ENCODE results near the gene PTGS1.
A peak's percentile ranks its signal among the peaks of the same experiment; 100 is the strongest.

The PTGS1 gene

DNA sequence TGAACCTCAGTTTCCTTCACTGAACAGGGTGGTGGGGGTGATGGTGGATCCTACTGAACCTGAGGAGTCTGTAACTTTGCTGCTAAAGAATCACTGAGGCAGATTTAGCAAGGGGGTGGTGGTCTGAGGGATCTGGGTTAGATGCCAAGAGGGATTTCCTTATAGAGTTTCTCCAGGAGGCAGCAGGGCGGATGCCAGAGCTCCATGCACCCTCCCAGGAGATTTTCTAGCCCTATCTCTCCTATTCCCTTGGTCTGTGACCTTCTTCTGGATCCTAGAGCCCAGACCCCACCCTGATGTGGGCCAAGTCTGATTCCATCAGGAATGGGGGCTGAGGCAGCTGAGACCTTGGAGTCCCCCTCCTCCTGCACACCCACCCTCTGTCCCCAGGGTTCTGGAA lies 6.0 kb downstream of the PTGS1 start:
- Histone ChIP-seq H3K27me3 (replicated peaks; ENCODE audit: control insufficient read depth, insufficient read depth, low read length) (no peaks in the 10 kb centered on the region), H3K36me3 (ENCODE audit: control insufficient read depth, insufficient read depth, low read length, severe bottlenecking) (peaks cover 31% of the 10 kb centered on the region), H3K4me3 (ENCODE audit: low read length) (no peak overlapping the region), H3K9ac (ENCODE audit: low read length) (no peak overlapping the region), H3K9me3 (ENCODE audit: control insufficient read depth, low read length) (peaks cover 5% of the 10 kb centered on the region), H3K4me1 (ENCODE audit: control insufficient read depth, insufficient read depth, low read length) (peaks cover 52% of the 10 kb centered on the region)
- DNase-seq (ENCODE audit: low read depth), result no peak

DNA sequence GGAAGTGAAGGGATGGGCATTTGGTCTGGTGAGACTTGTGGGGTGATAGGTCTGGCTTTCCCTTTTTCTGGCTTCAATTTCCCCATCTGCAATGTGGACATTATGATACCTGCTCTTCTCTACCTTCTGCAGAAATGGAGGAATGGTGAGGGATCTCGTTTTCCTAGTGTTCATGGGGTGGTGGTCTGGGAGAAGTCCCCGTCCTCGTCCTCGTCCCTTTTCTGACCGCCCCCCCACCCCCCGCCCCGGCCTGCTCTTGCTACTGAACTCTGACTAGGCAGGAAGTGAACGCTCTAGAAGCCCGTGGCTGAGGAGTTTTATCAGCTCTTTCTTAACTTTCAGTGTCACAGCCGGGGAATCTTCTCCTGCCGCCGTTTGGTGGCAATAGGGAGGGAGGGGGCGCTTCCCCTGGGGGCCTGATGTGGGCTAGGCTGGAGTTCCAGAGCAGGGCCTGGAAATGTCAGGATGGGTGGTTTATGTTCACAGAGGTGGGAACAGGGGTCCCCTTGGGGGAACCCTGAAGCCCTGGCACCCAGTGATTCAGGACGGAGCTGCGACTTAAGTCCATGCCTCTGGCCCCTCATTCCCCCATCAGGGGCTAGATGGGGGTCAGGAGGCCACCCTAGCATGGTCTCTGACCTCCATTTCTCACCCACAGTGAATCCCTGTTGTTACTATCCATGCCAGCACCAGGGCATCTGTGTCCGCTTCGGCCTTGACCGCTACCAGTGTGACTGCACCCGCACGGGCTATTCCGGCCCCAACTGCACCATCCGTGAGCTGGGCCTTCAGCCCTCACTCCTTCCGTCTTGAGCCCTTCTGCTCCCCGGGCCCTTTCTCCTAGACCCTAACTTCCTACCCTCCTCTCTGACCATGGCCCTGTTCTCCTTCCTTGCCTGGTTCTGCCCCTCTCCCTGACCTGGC lies 6.7 kb downstream of the PTGS1 start:
- peaks cover 5% of the 10 kb centered on the region for H3K9me3 ChIP-seq (ENCODE audit: control insufficient read depth, low read length)
- H3K4me3 ChIP-seq (ENCODE audit: low read length), result no peak overlapping the region
- peaks cover 48% of the 10 kb centered on the region for H3K4me1 ChIP-seq (ENCODE audit: control insufficient read depth, insufficient read depth, low read length)
- DNase-seq (ENCODE audit: low read depth), result no peak
- H3K9ac ChIP-seq (ENCODE audit: low read length), result peak overlapping the region; percentile 11
- no peaks in the 10 kb centered on the region for H3K27me3 ChIP-seq (replicated peaks; ENCODE audit: control insufficient read depth, insufficient read depth, low read length)
- H3K36me3 ChIP-seq (ENCODE audit: control insufficient read depth, insufficient read depth, low read length, severe bottlenecking), result peaks cover 34% of the 10 kb centered on the region

DNA sequence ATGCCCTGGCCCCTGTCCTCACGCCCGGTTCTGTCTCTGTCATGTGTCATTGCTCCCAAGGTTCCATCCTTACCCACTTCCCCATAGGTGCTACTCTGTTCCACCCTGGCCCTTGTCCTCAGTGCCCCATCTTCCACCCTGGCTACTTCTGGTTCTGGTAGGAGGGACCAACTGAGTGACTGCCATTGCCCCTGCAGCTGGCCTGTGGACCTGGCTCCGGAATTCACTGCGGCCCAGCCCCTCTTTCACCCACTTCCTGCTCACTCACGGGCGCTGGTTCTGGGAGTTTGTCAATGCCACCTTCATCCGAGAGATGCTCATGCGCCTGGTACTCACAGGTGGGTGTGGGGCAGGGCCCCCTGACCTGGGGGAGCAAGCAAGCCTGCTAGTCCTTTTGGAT lies 7.4 kb downstream of the PTGS1 start:
- H3K4me3 ChIP-seq (ENCODE audit: low read length), result no peak overlapping the region
- no peaks in the 10 kb centered on the region for H3K27me3 ChIP-seq (replicated peaks; ENCODE audit: control insufficient read depth, insufficient read depth, low read length)
- no peak overlapping the region for H3K9ac ChIP-seq (ENCODE audit: low read length)
- peaks cover 34% of the 10 kb centered on the region for H3K36me3 ChIP-seq (ENCODE audit: control insufficient read depth, insufficient read depth, low read length, severe bottlenecking)
- peaks cover 5% of the 10 kb centered on the region for H3K9me3 ChIP-seq (ENCODE audit: control insufficient read depth, low read length)
- no peak for DNase-seq (ENCODE audit: low read depth)
- peaks cover 47% of the 10 kb centered on the region for H3K4me1 ChIP-seq (ENCODE audit: control insufficient read depth, insufficient read depth, low read length)

DNA sequence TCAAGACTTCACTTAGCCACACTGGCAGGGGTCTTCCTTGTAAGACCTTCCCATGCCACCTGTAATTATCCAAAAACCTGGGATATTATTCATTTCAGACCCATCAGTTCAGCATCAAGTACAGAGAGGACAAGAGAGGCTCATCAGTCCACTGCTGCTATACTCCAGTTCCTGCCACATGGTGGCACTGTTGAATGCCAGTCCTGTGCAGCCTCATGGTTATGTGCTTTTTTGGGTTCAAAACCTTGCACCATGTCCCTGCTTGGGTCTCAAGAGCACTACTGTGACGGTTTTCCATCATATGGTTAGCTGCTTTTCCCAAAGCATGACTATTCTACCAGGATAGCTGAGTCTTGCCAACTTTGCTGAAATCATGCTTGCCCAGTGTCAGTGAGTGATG lies 8.5 kb downstream of the PTGS1 start:
- H3K36me3 ChIP-seq (ENCODE audit: control insufficient read depth, insufficient read depth, low read length, severe bottlenecking), result peaks cover 34% of the 10 kb centered on the region
- peaks cover 47% of the 10 kb centered on the region for H3K4me1 ChIP-seq (ENCODE audit: control insufficient read depth, insufficient read depth, low read length)
- DNase-seq (ENCODE audit: low read depth), result no peak
- peaks cover 5% of the 10 kb centered on the region for H3K9me3 ChIP-seq (ENCODE audit: control insufficient read depth, low read length)
- H3K9ac ChIP-seq (ENCODE audit: low read length), result no peak overlapping the region
- no peak overlapping the region for H3K4me3 ChIP-seq (ENCODE audit: low read length)
- H3K27me3 ChIP-seq (replicated peaks; ENCODE audit: control insufficient read depth, insufficient read depth, low read length), result no peaks in the 10 kb centered on the region

DNA sequence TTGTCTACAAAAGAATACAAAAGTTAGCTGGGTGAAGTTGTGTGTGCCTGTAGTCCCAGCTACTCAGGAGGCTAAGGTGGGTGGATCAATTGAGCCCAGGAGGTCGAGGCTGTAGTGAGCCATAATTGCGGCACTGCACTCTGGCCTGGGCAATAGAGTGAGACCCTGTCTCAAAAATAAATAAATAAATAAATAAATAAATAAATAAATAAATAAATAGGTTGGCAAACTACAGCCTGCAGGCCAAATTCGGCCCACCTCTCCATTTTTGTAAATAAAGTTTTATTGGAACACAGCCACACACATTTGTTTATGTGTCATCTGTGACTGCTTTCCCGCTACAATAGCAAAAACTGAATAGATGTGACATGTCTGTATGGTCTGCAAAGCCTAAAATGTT lies 9.5 kb downstream of the PTGS1 start:
- Histone ChIP-seq H3K27me3 (replicated peaks; ENCODE audit: control insufficient read depth, insufficient read depth, low read length) (no peaks in the 10 kb centered on the region), H3K9ac (ENCODE audit: low read length) (no peak overlapping the region), H3K9me3 (ENCODE audit: control insufficient read depth, low read length) (peaks cover 5% of the 10 kb centered on the region), H3K4me1 (ENCODE audit: control insufficient read depth, insufficient read depth, low read length) (peaks cover 42% of the 10 kb centered on the region), H3K36me3 (ENCODE audit: control insufficient read depth, insufficient read depth, low read length, severe bottlenecking) (peaks cover 39% of the 10 kb centered on the region), H3K4me3 (ENCODE audit: low read length) (no peak overlapping the region)
- DNase-seq (ENCODE audit: low read depth), result no peak

DNA sequence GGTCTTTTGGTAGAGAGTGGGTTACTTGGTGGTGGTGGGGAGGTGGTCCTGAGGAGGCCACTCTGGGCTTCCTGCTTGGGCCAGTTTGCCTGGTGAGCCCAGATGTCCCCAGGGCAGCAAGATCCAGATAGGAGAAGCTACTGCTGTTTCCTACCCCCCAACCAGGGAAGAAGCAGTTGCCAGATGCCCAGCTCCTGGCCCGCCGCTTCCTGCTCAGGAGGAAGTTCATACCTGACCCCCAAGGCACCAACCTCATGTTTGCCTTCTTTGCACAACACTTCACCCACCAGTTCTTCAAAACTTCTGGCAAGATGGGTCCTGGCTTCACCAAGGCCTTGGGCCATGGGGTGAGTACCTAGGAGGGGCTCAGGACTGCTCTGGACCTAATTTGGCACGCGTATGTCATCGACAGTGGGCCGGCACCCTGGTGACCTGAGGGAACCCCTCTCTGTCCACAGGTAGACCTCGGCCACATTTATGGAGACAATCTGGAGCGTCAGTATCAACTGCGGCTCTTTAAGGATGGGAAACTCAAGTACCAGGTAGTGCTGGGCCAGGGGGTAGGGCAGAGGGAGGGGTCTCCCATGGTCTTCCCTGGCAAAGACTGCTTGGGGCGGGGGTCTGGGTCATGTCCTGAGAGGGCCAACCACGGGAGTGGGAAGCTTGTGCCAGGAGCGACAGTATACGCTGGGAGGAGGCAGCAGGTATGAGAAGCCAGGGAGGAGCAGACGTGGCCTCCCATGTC lies 10.6 kb downstream of the PTGS1 start:
- no peaks in the 10 kb centered on the region for H3K27me3 ChIP-seq (replicated peaks; ENCODE audit: control insufficient read depth, insufficient read depth, low read length)
- peaks cover 47% of the 10 kb centered on the region for H3K36me3 ChIP-seq (ENCODE audit: control insufficient read depth, insufficient read depth, low read length, severe bottlenecking)
- no peak overlapping the region for H3K4me3 ChIP-seq (ENCODE audit: low read length)
- H3K4me1 ChIP-seq (ENCODE audit: control insufficient read depth, insufficient read depth, low read length), result peaks cover 32% of the 10 kb centered on the region
- no peak overlapping the region for H3K9ac ChIP-seq (ENCODE audit: low read length)
- H3K9me3 ChIP-seq (ENCODE audit: control insufficient read depth, low read length), result peaks cover 5% of the 10 kb centered on the region
- DNase-seq (ENCODE audit: low read depth), result no peak

DNA sequence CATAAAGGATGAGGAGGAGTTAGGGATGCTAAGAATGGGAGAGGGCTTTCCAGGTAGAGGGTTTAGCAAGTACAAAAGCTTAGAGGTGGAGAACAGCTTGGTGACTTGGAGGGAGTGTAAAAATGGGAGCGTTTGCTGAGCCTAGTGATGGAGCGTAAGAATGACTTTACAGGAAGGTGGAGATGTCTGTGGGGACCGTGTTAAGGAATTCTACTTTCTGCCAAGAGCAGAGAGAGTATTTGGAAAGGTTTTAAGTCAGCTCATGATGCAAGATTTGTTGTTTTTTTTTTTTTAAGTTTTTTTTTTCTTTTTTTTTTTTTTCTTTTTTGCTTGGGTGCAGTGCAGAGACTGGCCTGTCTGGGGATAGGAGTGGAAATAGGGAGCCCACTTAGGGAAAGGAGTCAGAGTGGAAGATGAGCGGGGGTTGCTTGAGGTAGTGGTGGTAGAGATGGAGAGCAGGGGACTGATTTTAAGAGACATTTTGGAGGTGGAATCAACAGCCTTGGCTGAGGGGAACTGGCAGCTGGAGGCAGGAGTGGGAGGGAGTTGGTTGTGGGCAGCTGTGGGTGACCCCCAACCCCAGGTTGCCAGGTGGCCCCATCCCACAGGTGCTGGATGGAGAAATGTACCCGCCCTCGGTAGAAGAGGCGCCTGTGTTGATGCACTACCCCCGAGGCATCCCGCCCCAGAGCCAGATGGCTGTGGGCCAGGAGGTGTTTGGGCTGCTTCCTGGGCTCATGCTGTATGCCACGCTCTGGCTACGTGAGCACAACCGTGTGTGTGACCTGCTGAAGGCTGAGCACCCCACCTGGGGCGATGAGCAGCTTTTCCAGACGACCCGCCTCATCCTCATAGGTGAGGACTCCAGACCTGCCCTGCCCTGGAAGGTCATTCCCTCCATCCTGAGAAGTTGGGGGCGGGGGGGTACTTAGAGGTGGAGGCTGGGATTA lies 12.4 kb downstream of the PTGS1 start:
- Histone ChIP-seq H3K4me1 (ENCODE audit: control insufficient read depth, insufficient read depth, low read length) (peaks cover 24% of the 10 kb centered on the region), H3K9ac (ENCODE audit: low read length) (peak overlapping the region; percentile 73), H3K4me3 (ENCODE audit: low read length) (peak overlapping the region; percentile 21), H3K36me3 (ENCODE audit: control insufficient read depth, insufficient read depth, low read length, severe bottlenecking) (peaks cover 59% of the 10 kb centered on the region), H3K9me3 (ENCODE audit: control insufficient read depth, low read length) (peaks cover 5% of the 10 kb centered on the region), H3K27me3 (replicated peaks; ENCODE audit: control insufficient read depth, insufficient read depth, low read length) (no peaks in the 10 kb centered on the region)
- DNase-seq (ENCODE audit: low read depth), result peak; percentile 77

DNA sequence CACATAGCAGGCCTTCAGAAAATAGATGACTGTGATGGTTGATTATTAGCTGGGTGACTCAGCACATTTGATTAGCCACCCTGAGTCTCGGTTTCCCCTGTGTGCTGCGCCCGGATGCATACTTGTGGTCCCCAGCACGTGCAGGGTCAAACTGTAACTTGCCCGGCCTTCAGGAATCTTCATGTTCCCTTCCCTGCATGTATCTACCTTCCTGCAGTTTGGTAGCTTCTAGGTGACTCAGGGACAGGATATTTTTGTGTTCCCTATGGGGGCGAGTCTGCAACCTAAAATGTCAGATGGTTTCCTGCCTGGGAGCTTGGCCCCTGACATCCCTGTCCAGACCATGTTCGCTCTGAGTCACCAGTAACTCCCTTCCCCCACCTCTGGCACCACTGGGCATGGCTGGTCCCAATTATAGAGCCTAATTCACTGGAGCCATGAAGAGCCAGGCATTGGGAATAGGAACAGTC lies 13.2 kb downstream of the PTGS1 start:
- Histone ChIP-seq H3K27me3 (replicated peaks; ENCODE audit: control insufficient read depth, insufficient read depth, low read length) (no peaks in the 10 kb centered on the region), H3K36me3 (ENCODE audit: control insufficient read depth, insufficient read depth, low read length, severe bottlenecking) (peaks cover 57% of the 10 kb centered on the region), H3K9me3 (ENCODE audit: control insufficient read depth, low read length) (peaks cover 5% of the 10 kb centered on the region), H3K4me1 (ENCODE audit: control insufficient read depth, insufficient read depth, low read length) (peaks cover 24% of the 10 kb centered on the region), H3K4me3 (ENCODE audit: low read length) (peak overlapping the region; percentile 21), H3K9ac (ENCODE audit: low read length) (peak overlapping the region; percentile 73)
- DNase-seq (ENCODE audit: low read depth), result peak; percentile 38

DNA sequence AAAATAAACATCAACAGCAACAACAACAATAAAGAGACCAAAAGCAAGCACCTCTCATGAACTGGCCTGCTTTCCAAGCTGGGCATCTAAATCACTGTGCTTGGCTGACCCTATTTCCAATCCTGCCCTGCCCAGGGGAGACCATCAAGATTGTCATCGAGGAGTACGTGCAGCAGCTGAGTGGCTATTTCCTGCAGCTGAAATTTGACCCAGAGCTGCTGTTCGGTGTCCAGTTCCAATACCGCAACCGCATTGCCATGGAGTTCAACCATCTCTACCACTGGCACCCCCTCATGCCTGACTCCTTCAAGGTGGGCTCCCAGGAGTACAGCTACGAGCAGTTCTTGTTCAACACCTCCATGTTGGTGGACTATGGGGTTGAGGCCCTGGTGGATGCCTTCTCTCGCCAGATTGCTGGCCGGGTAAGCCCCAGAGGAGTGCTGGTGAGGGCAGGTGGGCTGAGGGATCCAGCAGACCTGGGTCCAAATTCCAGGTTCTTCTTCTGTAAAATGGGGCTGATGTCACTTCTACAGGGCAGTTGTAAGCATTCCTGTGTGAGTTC lies 15.6 kb downstream of the PTGS1 start:
- no peaks in the 10 kb centered on the region for H3K9me3 ChIP-seq (ENCODE audit: control insufficient read depth, low read length)
- no peak for DNase-seq (ENCODE audit: low read depth)
- no peaks in the 10 kb centered on the region for H3K27me3 ChIP-seq (replicated peaks; ENCODE audit: control insufficient read depth, insufficient read depth, low read length)
- H3K4me3 ChIP-seq (ENCODE audit: low read length), result no peak overlapping the region
- peaks cover 52% of the 10 kb centered on the region for H3K36me3 ChIP-seq (ENCODE audit: control insufficient read depth, insufficient read depth, low read length, severe bottlenecking)
- peaks cover 28% of the 10 kb centered on the region for H3K4me1 ChIP-seq (ENCODE audit: control insufficient read depth, insufficient read depth, low read length)
- no peak overlapping the region for H3K9ac ChIP-seq (ENCODE audit: low read length)

DNA sequence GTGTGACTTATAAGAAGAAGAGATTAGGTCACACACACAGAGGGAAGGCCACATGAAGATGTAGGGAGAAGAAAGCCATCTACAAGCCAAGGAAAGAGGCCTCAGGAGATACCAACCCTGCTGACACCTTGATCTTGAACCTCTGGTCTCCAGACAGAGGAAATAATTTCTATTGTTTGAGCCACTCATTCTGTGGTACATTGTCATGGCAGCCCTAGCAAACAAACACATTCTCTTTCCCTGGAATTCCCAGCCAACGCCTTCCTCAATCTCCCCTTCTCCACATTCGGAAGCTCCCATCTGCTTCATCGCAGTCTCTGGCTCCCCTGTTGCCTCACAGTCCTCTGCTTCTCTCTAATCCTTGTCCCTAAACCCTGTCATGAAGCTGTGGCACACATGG lies 16.7 kb downstream of the PTGS1 start:
- H3K4me3 ChIP-seq (ENCODE audit: low read length), result no peak overlapping the region
- no peak overlapping the region for H3K9ac ChIP-seq (ENCODE audit: low read length)
- H3K36me3 ChIP-seq (ENCODE audit: control insufficient read depth, insufficient read depth, low read length, severe bottlenecking), result peaks cover 50% of the 10 kb centered on the region
- H3K4me1 ChIP-seq (ENCODE audit: control insufficient read depth, insufficient read depth, low read length), result peaks cover 33% of the 10 kb centered on the region
- H3K9me3 ChIP-seq (ENCODE audit: control insufficient read depth, low read length), result no peaks in the 10 kb centered on the region
- H3K27me3 ChIP-seq (replicated peaks; ENCODE audit: control insufficient read depth, insufficient read depth, low read length), result no peaks in the 10 kb centered on the region
- no peak for DNase-seq (ENCODE audit: low read depth)

Measured in adipocyte (in vitro differentiated cells).